WTC11 (cell line): Measurements from ENCODE around the gene IQGAP2. TPM values are rescaled to one million over a fixed set of nuclear protein-coding genes. Genes with fewer than 3 reads are reported as not detected.

Experiments used
- ATAC-seq: fragments of 200-7000 bp; cut with Tn5 transposase; 2 replicates; pipeline ENCODE4 v1.10.0; 2021; ENCODE audit warnings: mild to moderate bottlenecking, moderate library complexity
- Bru-seq: library from RNA; stranded (reverse); fragments of 400-500 nt; gene quantifications from one replicate; lab custom pipeline; 2021; lab: Mats Ljungman, UMichigan
- CTCF ChIA-PET: fragments of 300-600 bp; sonication (Branson Sonifier 250); formaldehyde crosslinking; loops from one replicate; lab custom pipeline; 2021; ENCODE audit warnings: antibody characterized with exemption; lab: Charles Lee
- POLR2A ChIA-PET: fragments of 350-600 bp; sonication (Branson Sonifier 250); formaldehyde crosslinking; loops from one replicate; lab custom pipeline; 2021; ENCODE audit warnings: antibody characterized with exemption; lab: Charles Lee
- DNase-seq: peaks from one replicate; pipeline ENCODE4 v3.0.0; 2021; ENCODE audit warnings: low spot score
- H3K27ac Mint-ChIP-seq: 2 replicates; pipeline ENCODE4 v1.8.0; 2021; ENCODE audit warnings: mixed read lengths
- H3K27me3 Mint-ChIP-seq: 2 replicates; pipeline ENCODE4 v1.8.0; 2021; ENCODE audit warnings: low read depth, mild to moderate bottlenecking, moderate library complexity, mixed read lengths
- H3K36me3 Mint-ChIP-seq: 2 replicates; pipeline ENCODE4 v1.8.0; 2021; ENCODE audit warnings: mixed read lengths
- H3K4me1 Mint-ChIP-seq: 2 replicates; pipeline ENCODE4 v1.8.0; 2022; ENCODE audit warnings: mixed read lengths
- H3K4me3 Mint-ChIP-seq: 2 replicates; pipeline ENCODE4 v1.8.0; 2021; ENCODE audit warnings: mild to moderate bottlenecking, moderate library complexity, mixed read lengths
- H3K9me3 Mint-ChIP-seq: 2 replicates; pipeline ENCODE4 v1.8.0; 2021; ENCODE audit warnings: mixed read lengths
- ATF6 ChIP-seq: sonication (generic); formaldehyde crosslinking; IDR thresholded peaks from 2 replicates; pipeline ENCODE4 v1.8.1; 2023; ENCODE audit warnings: mild to moderate bottlenecking, missing genetic modification reagents
- CREB1 ChIP-seq: sonication (generic); formaldehyde crosslinking; IDR thresholded peaks from 2 replicates; pipeline ENCODE4 v1.8.0; 2023; ENCODE audit warnings: mild to moderate bottlenecking, missing genetic modification reagents
- CREM ChIP-seq: sonication (generic); formaldehyde crosslinking; IDR thresholded peaks from 2 replicates; pipeline ENCODE4 v1.8.1; 2022; ENCODE audit warnings: mild to moderate bottlenecking, missing genetic modification reagents, moderate library complexity
- CTCF ChIP-seq: fragments of 200-600 bp; IDR thresholded peaks from 2 replicates; pipeline ENCODE4 v1.8.0; 2022; ENCODE audit warnings: antibody characterized with exemption
- E2F5 ChIP-seq: sonication (generic); formaldehyde crosslinking; IDR thresholded peaks from 2 replicates; pipeline ENCODE4 v1.8.1; 2022; ENCODE audit warnings: mild to moderate bottlenecking, moderate library complexity, missing genetic modification reagents
- FOXK1 ChIP-seq: sonication (generic); formaldehyde crosslinking; IDR thresholded peaks from 2 replicates; pipeline ENCODE4 v1.8.0; 2022; ENCODE audit warnings: mild to moderate bottlenecking, moderate library complexity, missing genetic modification reagents
- FOXP1 ChIP-seq: sonication (generic); formaldehyde crosslinking; IDR thresholded peaks from 2 replicates; pipeline ENCODE4 v1.8.0; 2022; ENCODE audit warnings: missing genetic modification reagents, mild to moderate bottlenecking, moderate library complexity, borderline replicate concordance
- GABPB1 ChIP-seq: sonication (generic); formaldehyde crosslinking; IDR thresholded peaks from 2 replicates; pipeline ENCODE4 v1.8.1; 2023; ENCODE audit warnings: mild to moderate bottlenecking, missing genetic modification reagents
- JUN ChIP-seq: sonication (generic); formaldehyde crosslinking; IDR thresholded peaks from 2 replicates; pipeline ENCODE4 v1.8.0; 2023; ENCODE audit warnings: mild to moderate bottlenecking, missing genetic modification reagents
- KAT7 ChIP-seq: sonication (generic); formaldehyde crosslinking; IDR thresholded peaks from 2 replicates; pipeline ENCODE4 v1.8.1; 2023; ENCODE audit warnings: missing genetic modification reagents, mild to moderate bottlenecking, borderline replicate concordance
- MAX ChIP-seq: sonication (generic); formaldehyde crosslinking; IDR thresholded peaks from 2 replicates; pipeline ENCODE4 v1.8.0; 2022; ENCODE audit warnings: mild to moderate bottlenecking, missing genetic modification reagents
- MLX ChIP-seq: sonication (generic); formaldehyde crosslinking; IDR thresholded peaks from 2 replicates; pipeline ENCODE4 v1.8.1; 2023; ENCODE audit warnings: mild to moderate bottlenecking, missing genetic modification reagents, moderate library complexity
- MXD4 ChIP-seq: fragments of 250-450 bp; sonication (Bioruptor Pico); IDR thresholded peaks from 2 replicates; pipeline ENCODE4 v1.8.0; 2021; ENCODE audit warnings: mild to moderate bottlenecking, moderate library complexity, borderline replicate concordance
- NFE2L1 ChIP-seq: sonication (generic); formaldehyde crosslinking; IDR thresholded peaks from 2 replicates; pipeline ENCODE4 v1.8.1; 2023; ENCODE audit warnings: missing genetic modification reagents
- NFYB ChIP-seq: sonication (generic); formaldehyde crosslinking; conservative IDR thresholded peaks from 2 replicates; pipeline ENCODE4 v1.8.0; 2022; ENCODE audit warnings: low read depth, missing genetic modification reagents
- RELA ChIP-seq: sonication (generic); formaldehyde crosslinking; IDR thresholded peaks from 2 replicates; pipeline ENCODE4 v1.8.1; 2022; ENCODE audit warnings: missing genetic modification reagents, mild to moderate bottlenecking, borderline replicate concordance
- SP1 ChIP-seq: sonication (generic); formaldehyde crosslinking; conservative IDR thresholded peaks from 2 replicates; pipeline ENCODE4 v1.8.1; 2022; ENCODE audit warnings: missing genetic modification reagents
- TEAD1 ChIP-seq: sonication (generic); formaldehyde crosslinking; IDR thresholded peaks from 2 replicates; pipeline ENCODE4 v1.8.0; 2022; ENCODE audit warnings: mild to moderate bottlenecking, missing genetic modification reagents
- USF2 ChIP-seq: sonication (generic); formaldehyde crosslinking; IDR thresholded peaks from 2 replicates; pipeline ENCODE4 v1.8.1; 2023; ENCODE audit warnings: mild to moderate bottlenecking, missing genetic modification reagents, moderate library complexity
- ZBTB43 ChIP-seq: sonication (generic); formaldehyde crosslinking; IDR thresholded peaks from 2 replicates; pipeline ENCODE4 v1.8.1; 2023; ENCODE audit warnings: mild to moderate bottlenecking, missing genetic modification reagents
- ZNF219 ChIP-seq: sonication (generic); formaldehyde crosslinking; IDR thresholded peaks from 2 replicates; pipeline ENCODE4 v1.8.0; 2023; ENCODE audit warnings: missing genetic modification reagents, mild to moderate bottlenecking, borderline replicate concordance
- ZNF317 ChIP-seq: sonication (generic); formaldehyde crosslinking; IDR thresholded peaks from 2 replicates; pipeline ENCODE4 v1.8.1; 2023; ENCODE audit warnings: low read depth, mild to moderate bottlenecking, moderate library complexity, missing genetic modification reagents, borderline replicate concordance
- ZNF396 ChIP-seq: fragments of 250-450 bp; sonication (Bioruptor Pico); IDR thresholded peaks from 2 replicates; pipeline ENCODE4 v1.8.0; 2021; ENCODE audit warnings: mild to moderate bottlenecking, moderate library complexity, borderline replicate concordance
- ZNF423 ChIP-seq: fragments of 250-450 bp; sonication (Bioruptor Pico); IDR thresholded peaks from 2 replicates; pipeline ENCODE4 v2.1.2; 2022; ENCODE audit warnings: mild to moderate bottlenecking, moderate library complexity
- ZSCAN18 ChIP-seq: fragments of 250-450 bp; sonication (Bioruptor Pico); IDR thresholded peaks from 2 replicates; pipeline ENCODE4 v2.1.2; 2022; ENCODE audit warnings: mild to moderate bottlenecking, moderate library complexity
- long read RNA-seq, 3 experiments: library from RNA in 1 of 3; library from capped mRNA in 1 of 3; library from polyadenylated mRNA in 1 of 3; unstranded in 2 of 3; stranded (forward) in 1 of 3; transcript quantifications; one replicate each; pipeline ENCODE4 v2.0.0, GENCODE V29; 2021
- total RNA-seq: library from RNA; stranded (reverse); gene quantifications from 3 replicates; pipeline ENCODE4 v1.2.3, GENCODE V29; 2021

Gene IQGAP2
- 63.0 to 70.6 TPM (median 64.4 TPM) in 3 replicates for total RNA-seq
- percentile 76 among the genes with signal in this experiment for Bru-seq, nascent RNA
- long read RNA-seq, experiment 1, full-length matches to known transcripts, result 211 of 306 reads
- long read RNA-seq, experiment 1, partial matches to known transcripts, result 64 of 306 reads
- long read RNA-seq, experiment 1, other reads (novel, unspliced or antisense), result 31 of 306 reads
- long read RNA-seq, experiment 2, full-length matches to known transcripts, result 12 of 84 reads
- long read RNA-seq, experiment 2, partial matches to known transcripts, result 59 of 84 reads
- long read RNA-seq, experiment 2, other reads (novel, unspliced or antisense), result 13 of 84 reads
- long read RNA-seq, experiment 3, partial matches to known transcripts, result 1 of 4 reads
- long read RNA-seq, experiment 3, other reads (novel, unspliced or antisense), result 3 of 4 reads

- POLR2A ChIA-PET, result interaction anchor here (0.7 to 1.3 kb wide), 4 partner anchors 23 to 145 kb away, joined by 3 to 4 read pairs (median 3); no protein-coding TSS in a partner anchor
- peak; percentile 79 for DNase-seq
- Mint-ChIP-seq H3K27me3 (no peaks in the 10 kb centered on the region; the same call in 1 of the 2 replicates), H3K36me3 (no peaks in the 10 kb centered on the region), H3K4me1 (peaks cover 50% of the 10 kb centered on the region), H3K9me3 (no peaks in the 10 kb centered on the region), H3K27ac (peak within 1 kb of the TSS; percentile 92), H3K4me3 (peak within 1 kb of the TSS; percentile 90)
- ATAC-seq, result peak; percentile 40
- CTCF ChIA-PET, result interaction anchor here (0.6 to 5.1 kb wide), 58 partner anchors 9 to 416 kb away, joined by 3 to 71 read pairs (median 5); partner anchors contain the start of gene F2RL1
- TF ChIP-seq ATF6 (CRISPR knock-in tag) (no peak), JUN (CRISPR knock-in tag) (no peak), E2F5 (peak; percentile 88; the same call in 1 of the 2 replicates), KAT7 (CRISPR knock-in tag) (peak; percentile 82; the same call in 1 of the 2 replicates), ZNF317 (CRISPR knock-in tag) (0 out of 2 replicates have a peak, but pooled peaks have one; percentile 38), NFYB (no peak), ZNF396 (CRISPR knock-in tag) (no peak), CREB1 (CRISPR knock-in tag) (no peak), ZNF423 (CRISPR knock-in tag) (peak; percentile 94), CREM (CRISPR knock-in tag) (peak; percentile 71; the same call in 1 of the 2 replicates), SP1 (peak; percentile 81), TEAD1 (CRISPR knock-in tag) (peak; percentile 78; the same call in 1 of the 2 replicates), FOXP1 (peak; percentile 71), ZSCAN18 (CRISPR knock-in tag) (no peak), CTCF (peak; percentile 68), ZNF219 (0 out of 2 replicates have a peak, but pooled peaks have one; percentile 23), MAX (CRISPR knock-in tag) (peak; percentile 51; the same call in 1 of the 2 replicates), MLX (CRISPR knock-in tag) (no peak), ZBTB43 (CRISPR knock-in tag) (peak; percentile 79; the same call in 1 of the 2 replicates), GABPB1 (peak; percentile 49; the same call in 1 of the 2 replicates), FOXK1 (CRISPR knock-in tag) (0 out of 2 replicates have a peak, but pooled peaks have one; percentile 36), NFE2L1 (no peak), USF2 (CRISPR knock-in tag) (0 out of 2 replicates have a peak, but pooled peaks have one; percentile 30), RELA (CRISPR knock-in tag) (no peak), MXD4 (CRISPR knock-in tag) (no peak)
Measured at GRCh38 chr5:76402886-76403765, at the start of gene IQGAP2. TSS of gene IQGAP2 (plus strand) at chr5:76403285. CDS start at chr5:76403546, 261 bp downstream.
